ENCODE data around the gene BABAM1. TPM values are rescaled to one million over a fixed set of nuclear protein-coding genes. Genes with fewer than 3 reads are reported as not detected.

Gene BABAM1
- total RNA-seq, 1 experiment from 2014 or later: 146 TPM

DNA sequence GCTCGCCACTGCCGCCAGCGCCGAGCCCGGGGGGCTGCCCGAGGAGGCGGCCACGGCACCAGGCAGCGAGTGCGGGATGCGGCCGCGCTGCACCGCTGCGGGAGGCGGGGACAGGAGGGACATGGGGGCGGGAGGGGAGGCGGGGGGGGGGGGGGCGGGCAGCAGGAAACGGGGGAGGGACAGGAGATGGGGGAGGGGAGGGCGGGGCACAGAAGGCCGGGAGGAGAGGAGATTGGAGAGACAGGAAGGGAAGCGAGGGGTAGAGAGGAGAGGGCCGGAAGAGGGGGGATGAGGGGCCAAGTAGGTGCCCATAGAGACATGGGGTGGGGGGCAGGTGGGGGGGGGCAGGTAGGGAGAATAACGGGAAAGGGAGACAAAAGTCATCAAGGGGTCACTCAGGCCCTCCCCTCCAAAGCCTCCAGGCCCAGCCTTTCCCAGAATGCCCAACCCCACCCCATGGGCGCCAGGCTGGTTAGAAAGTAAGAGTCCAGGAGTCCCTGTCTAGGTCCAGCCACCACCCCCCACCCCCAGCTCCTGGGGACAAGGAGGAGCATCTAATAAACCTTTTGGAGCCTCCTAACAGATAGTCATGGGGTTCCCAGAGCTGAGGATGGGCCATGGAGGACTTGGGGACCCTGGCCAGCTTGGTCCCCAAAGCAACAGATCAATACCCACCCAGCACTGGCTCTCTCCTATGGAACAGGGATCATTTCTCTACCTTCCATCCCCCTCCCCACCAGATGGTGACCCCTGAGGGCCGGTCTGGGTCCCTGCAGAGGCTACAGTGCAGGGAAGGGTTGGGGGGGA, 31.1 kb upstream of the BABAM1 start:
- no peak for TF ChIP-seq ESRRA (CRISPR knock-in tag; IDR thresholded peaks at IDR 0.05; ENCODE audit: borderline replicate concordance)
- TF ChIP-seq JUN (CRISPR knock-in tag; IDR thresholded peaks at IDR 0.05): no peak
- no peak for TF ChIP-seq NFYB (CRISPR knock-in tag; conservative IDR thresholded peaks at IDR 0.05; ENCODE audit: low read depth)
- TF ChIP-seq PRRX2 (CRISPR knock-in tag; IDR thresholded peaks at IDR 0.05): no peak
- no peak for TF ChIP-seq MYBL2 (CRISPR knock-in tag; IDR thresholded peaks at IDR 0.05)
- no peak for TF ChIP-seq ZNF121 (CRISPR knock-in tag; IDR thresholded peaks at IDR 0.05)
- 0 out of 2 replicates have a peak, but pooled peaks have one; percentile 26 for TF ChIP-seq KAT7 (CRISPR knock-in tag; IDR thresholded peaks at IDR 0.05; ENCODE audit: borderline replicate concordance)
- TF ChIP-seq RELA (CRISPR knock-in tag; IDR thresholded peaks at IDR 0.05; ENCODE audit: borderline replicate concordance): 0 out of 2 replicates have a peak, but pooled peaks have one; percentile 5
- TF ChIP-seq NFE2L1 (CRISPR knock-in tag; IDR thresholded peaks at IDR 0.05): no peak
- TF ChIP-seq SP1 (CRISPR knock-in tag; conservative IDR thresholded peaks at IDR 0.05): no peak
- no peak for TF ChIP-seq RORB (CRISPR knock-in tag; IDR thresholded peaks at IDR 0.05)
- no peak for TF ChIP-seq CDX4 (CRISPR knock-in tag; IDR thresholded peaks at IDR 0.05; ENCODE audit: borderline replicate concordance)
- TF ChIP-seq AFF4 (CRISPR knock-in tag; IDR thresholded peaks at IDR 0.05; ENCODE audit: borderline replicate concordance): no peak
- DNase-seq (ENCODE audit: low spot score) (peak; percentile 62), ATAC-seq (peak; percentile 33)
- no peaks in the 10 kb centered on the region for H3K9me3 Mint-ChIP-seq
- peak overlapping the region; percentile 78; the same call in 1 of the 2 replicates for H3K27ac Mint-ChIP-seq
- peaks cover 34% of the 10 kb centered on the region for H3K4me1 Mint-ChIP-seq
- ChIA-PET POLR2A (interaction anchor here (0.5 to 2.8 kb wide), 5 partner anchors 9 to 400 kb away, joined by 3 to 9 read pairs (median 5); partner anchors contain the start of genes BABAM1 and OCEL1), CTCF (interaction anchor here (1.0 to 3.2 kb wide), 9 partner anchors 8 to 189 kb away, joined by 3 to 12 read pairs (median 7); partner anchors contain the start of genes MRPL34, OCEL1 and USE1)
- H3K36me3 Mint-ChIP-seq: peaks cover 34% of the 10 kb centered on the region
- no peaks in the 10 kb centered on the region for H3K27me3 Mint-ChIP-seq (ENCODE audit: low read depth)
- peak overlapping the region; percentile 80; the same call in 1 of the 2 replicates for H3K4me3 Mint-ChIP-seq

- H3K9me3 Mint-ChIP-seq: no peaks in the 10 kb centered on the region
- H3K4me1 Mint-ChIP-seq: peaks cover 40% of the 10 kb centered on the region
- ChIA-PET POLR2A (interaction anchor here (1.2 to 2.8 kb wide), 3 partner anchors 8 to 30 kb away, joined by 4 to 9 read pairs (median 8); partner anchors contain the start of genes BABAM1 and OCEL1), CTCF (interaction anchor here (1.0 to 3.2 kb wide), 4 partner anchors 10 to 55 kb away, joined by 3 to 12 read pairs (median 5); partner anchors contain the start of gene USE1)
- peak overlapping the region; percentile 78 for H3K27ac Mint-ChIP-seq
- peaks cover 28% of the 10 kb centered on the region for H3K36me3 Mint-ChIP-seq
- H3K4me3 Mint-ChIP-seq: no peak overlapping the region
- DNase-seq (ENCODE audit: low spot score) (no peak), ATAC-seq (no peak)
- H3K27me3 Mint-ChIP-seq (ENCODE audit: low read depth): no peaks in the 10 kb centered on the region
- TF ChIP-seq JUN (CRISPR knock-in tag; IDR thresholded peaks at IDR 0.05): no peak
- no peak for TF ChIP-seq KAT7 (CRISPR knock-in tag; IDR thresholded peaks at IDR 0.05; ENCODE audit: borderline replicate concordance)
- no peak for TF ChIP-seq CREM (CRISPR knock-in tag; IDR thresholded peaks at IDR 0.05)
- TF ChIP-seq, protein P1, sequence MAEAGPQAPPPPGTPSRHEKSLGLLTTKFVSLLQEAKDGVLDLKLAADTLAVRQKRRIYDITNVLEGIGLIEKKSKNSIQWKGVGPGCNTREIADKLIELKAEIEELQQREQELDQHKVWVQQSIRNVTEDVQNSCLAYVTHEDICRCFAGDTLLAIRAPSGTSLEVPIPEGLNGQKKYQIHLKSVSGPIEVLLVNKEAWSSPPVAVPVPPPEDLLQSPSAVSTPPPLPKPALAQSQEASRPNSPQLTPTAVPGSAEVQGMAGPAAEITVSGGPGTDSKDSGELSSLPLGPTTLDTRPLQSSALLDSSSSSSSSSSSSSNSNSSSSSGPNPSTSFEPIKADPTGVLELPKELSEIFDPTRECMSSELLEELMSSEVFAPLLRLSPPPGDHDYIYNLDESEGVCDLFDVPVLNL (CRISPR knock-in tag; IDR thresholded peaks at IDR 0.05; ENCODE audit: borderline replicate concordance, low read depth): no peak
- TF ChIP-seq NR1H2 (CRISPR knock-in tag; IDR thresholded peaks at IDR 0.05): no peak
- no peak for TF ChIP-seq AFF4 (CRISPR knock-in tag; IDR thresholded peaks at IDR 0.05; ENCODE audit: borderline replicate concordance)
- TF ChIP-seq GTF2I (CRISPR knock-in tag; conservative IDR thresholded peaks at IDR 0.05): no peak
- TF ChIP-seq PREB (CRISPR knock-in tag; IDR thresholded peaks at IDR 0.05; ENCODE audit: borderline replicate concordance): no peak
- TF ChIP-seq NFATC4 (CRISPR knock-in tag; IDR thresholded peaks at IDR 0.05): no peak
- no peak for TF ChIP-seq EMX1 (CRISPR knock-in tag; IDR thresholded peaks at IDR 0.05)
- TF ChIP-seq E2F5 (CRISPR knock-in tag; IDR thresholded peaks at IDR 0.05): no peak
Measured at GRCh38 chr19:17236811-17237543, 30.3 kb upstream of the BABAM1 start.

Data from WTC11 (cell line).